ENCODE measurements around the gene KRT80. TPM values are rescaled to one million over a fixed set of nuclear protein-coding genes. Genes with fewer than 3 reads are reported as not detected.

Gene KRT80
- total RNA-seq, 1 donor, result 1.3 TPM

GRCh38 chr12:52139147-52139546, 52.7 kb downstream of the KRT80 start:
- no peak for TF ChIP-seq CTCF (IDR thresholded peaks at IDR 0.05; ENCODE audit: insufficient read depth, low read depth, low read length)

GRCh38 chr12:52137746-52138145, 54.1 kb downstream of the KRT80 start:
- H3K4me3 ChIP-seq (ENCODE audit: low read depth, low read length), result no peak overlapping the region
- no peak for TF ChIP-seq CTCF (IDR thresholded peaks at IDR 0.05; ENCODE audit: insufficient read depth, low read depth, low read length)
- no peak for DNase-seq (ENCODE audit: low read depth)

More at GRCh38 chr12:52139147-52139546, 52.7 kb downstream of the KRT80 start:
- no peak for DNase-seq (ENCODE audit: low read depth)
- no peak overlapping the region for H3K4me3 ChIP-seq (ENCODE audit: low read depth, low read length)

- no peak for TF ChIP-seq CTCF (IDR thresholded peaks at IDR 0.05; ENCODE audit: insufficient read depth, low read depth, low read length)
- DNase-seq (ENCODE audit: low read depth), result no peak
Observed at GRCh38 chr12:52132754-52133161, 59.1 kb downstream of the KRT80 start.

GRCh38 chr12:52130711-52131110, 61.1 kb downstream of the KRT80 start:
- TF ChIP-seq CTCF (IDR thresholded peaks at IDR 0.05; ENCODE audit: insufficient read depth, low read depth, low read length), result no peak

More at GRCh38 chr12:52132754-52133161, 59.1 kb downstream of the KRT80 start:
- no peak overlapping the region for H3K4me3 ChIP-seq (ENCODE audit: low read depth, low read length)

GRCh38 chr12:52127683-52128450, 63.9 kb downstream of the KRT80 start:
- no peak for TF ChIP-seq CTCF (IDR thresholded peaks at IDR 0.05; ENCODE audit: insufficient read depth, low read depth, low read length)
- no peak overlapping the region for H3K4me3 ChIP-seq (ENCODE audit: low read depth, low read length)
- DNase-seq (ENCODE audit: low read depth), result no peak

More at GRCh38 chr12:52130711-52131110, 61.1 kb downstream of the KRT80 start:
- no peak for DNase-seq (ENCODE audit: low read depth)
- no peak overlapping the region for H3K4me3 ChIP-seq (ENCODE audit: low read depth, low read length)

- TF ChIP-seq CTCF (IDR thresholded peaks at IDR 0.05; ENCODE audit: insufficient read depth, low read depth, low read length), result no peak
- no peak overlapping the region for H3K4me3 ChIP-seq (ENCODE audit: low read depth, low read length)
- no peak for DNase-seq (ENCODE audit: low read depth)
Observed at GRCh38 chr12:52126605-52127578, 64.9 kb downstream of the KRT80 start.
